Measurements from ENCODE around the gene UPP1.

GRCh38 chr7:48118041-48118440 lies 29.0 kb downstream of the UPP1 start:
- no peak for TF ChIP-seq CTCF (IDR thresholded peaks at IDR 0.05; ENCODE audit: low read depth, low read length)
- no peak for TF ChIP-seq POLR2A (IDR thresholded peaks at IDR 0.05; ENCODE audit: extremely low read depth, insufficient read length)
- no peak for TF ChIP-seq MYC (IDR thresholded peaks at IDR 0.05; ENCODE audit: low read depth, low read length)
- TF ChIP-seq MAX (IDR thresholded peaks at IDR 0.05; ENCODE audit: low read depth, low read length): no peak

All from NB4 (cell line).